ENCODE results near the gene MGAT4D. TPM values are rescaled to one million over a fixed set of nuclear protein-coding genes. Genes with fewer than 3 reads are reported as not detected.

MGAT4D gene
- polyA plus RNA-seq, 1 of the 3 experiments (the other 2 are of a cell fraction): not detected

GRCh38 chr4:140427106-140427918 is 70.8 kb downstream of the MGAT4D start, which contains the start of gene CLGN (continued):
- TF ChIP-seq RFX5 (IDR thresholded peaks at IDR 0.05; ENCODE audit: low read length) (no peak), SMC3 (IDR thresholded peaks at IDR 0.05; ENCODE audit: low read depth, low read length) (peak; percentile 51), IRF3 (IDR thresholded peaks at IDR 0.05; ENCODE audit: low read depth, low read length) (no peak), RAD21 (IDR thresholded peaks at IDR 0.05; ENCODE audit: low read length) (peak; percentile 43)

- no peaks in the 10 kb centered on the region; a peak in 1 of 4 replicates for H3K4me1 ChIP-seq (ENCODE audit: control insufficient read depth in 1 of 2, insufficient read depth in 2 of 2, low read depth in 1 of 2, low read length in 1 of 2)
- no peaks in the 10 kb centered on the region for H3K79me2 ChIP-seq (ENCODE audit: insufficient read depth)
- 17% methylated on average over 14 of the region's 23 CpGs for WGBS (ENCODE audit: low lambda C conversion rate)
- ChIA-PET POLR2A (interaction anchor here (1.5 to 2.3 kb wide), 2 partner anchors 53 to 97 kb away, joined by 4 to 11 read pairs; partner anchors contain the start of genes ELMOD2 and SCOC), CTCF (interaction anchor here (0.7 to 5.7 kb wide), 30 partner anchors 10 to 707 kb away, joined by 3 to 35 read pairs (median 4); partner anchors contain the start of genes ELMOD2, RNF150 and SCOC)
- H3K9me2 ChIP-seq: no peaks in the 10 kb centered on the region
- DNase-seq: peak; percentile 74
- peak overlapping the region; percentile 95 for H2AFZ ChIP-seq (ENCODE audit: low read depth)
- H3K27me3 ChIP-seq (ENCODE audit: insufficient read depth): peaks cover 4% of the 10 kb centered on the region; the same call in 1 of the 2 replicates
- no peaks in the 10 kb centered on the region for H4K20me1 ChIP-seq (ENCODE audit: insufficient read depth)
- H3K4me2 ChIP-seq: peak overlapping the region; percentile 94
- no peaks in the 10 kb centered on the region for H3K9me3 ChIP-seq
- peak overlapping the region; percentile 36; the same call in 1 of the 2 replicates for H3K9ac ChIP-seq
- TF ChIP-seq SMC3 (IDR thresholded peaks at IDR 0.05; ENCODE audit: low read depth, low read length) (no peak), RXRA (IDR thresholded peaks at IDR 0.05; ENCODE audit: borderline replicate concordance, low read depth) (no peak), NFIC (IDR thresholded peaks at IDR 0.05; ENCODE audit: borderline replicate concordance) (no peak), MEF2A (IDR thresholded peaks at IDR 0.05; ENCODE audit: borderline replicate concordance, low read depth) (no peak), POLR2AphosphoS5 (IDR thresholded peaks at IDR 0.05; ENCODE audit: low read depth, low read length) (no peak), FOXM1 (IDR thresholded peaks at IDR 0.05; ENCODE audit: low read depth) (no peak), RCOR1 (IDR thresholded peaks at IDR 0.05; ENCODE audit: low read length) (no peak), EZH2phosphoT487 (IDR thresholded peaks at IDR 0.05; ENCODE audit: borderline replicate concordance, low read depth) (no peak), NRF1 (IDR thresholded peaks at IDR 0.05; ENCODE audit: low read depth, low read length) (no peak), USF1 (IDR thresholded peaks at IDR 0.05; ENCODE audit: borderline replicate concordance, low read depth) (no peak), JUND (IDR thresholded peaks at IDR 0.05) (no peak), CTCF (IDR thresholded peaks at IDR 0.05) (no peak; the same call in 1 of the 2 replicates), ELF1 (IDR thresholded peaks at IDR 0.05) (no peak), MAX (IDR thresholded peaks at IDR 0.05; ENCODE audit: low read depth) (no peak), TCF12 (IDR thresholded peaks at IDR 0.05) (no peak), FOXJ3 (CRISPR knock-in tag; IDR thresholded peaks at IDR 0.05) (no peak)
- peak overlapping the region; percentile 78 to 83 for H3K4me3 ChIP-seq (ENCODE audit: low read depth in 2 of 2, low read length in 1 of 2)
- peak overlapping the region in 1 of 2 experiments; percentile 82; a peak in 2 of 4 replicates for H3K27ac ChIP-seq (ENCODE audit: low read depth in 2 of 2, low read length in 1 of 2)
- H3F3A ChIP-seq (replicated peaks; ENCODE audit: insufficient read depth): peaks cover 4% of the 10 kb centered on the region
- no peaks in the 10 kb centered on the region for H3K36me3 ChIP-seq (replicated peaks in 1 of 2; ENCODE audit: control insufficient read depth in 1 of 2, insufficient read depth in 2 of 2, low read length in 1 of 2)
Measured at GRCh38 chr4:140426610-140427105, 71.4 kb downstream of the MGAT4D start.
